ENCODE measurements around the gene SBF2. TPM values are rescaled to one million over a fixed set of nuclear protein-coding genes. Genes with fewer than 3 reads are reported as not detected.

Gene SBF2
- total RNA-seq, 4 donors from 2014 or later, result 19.3 to 28.1 (median 25.8) TPM

DNA sequence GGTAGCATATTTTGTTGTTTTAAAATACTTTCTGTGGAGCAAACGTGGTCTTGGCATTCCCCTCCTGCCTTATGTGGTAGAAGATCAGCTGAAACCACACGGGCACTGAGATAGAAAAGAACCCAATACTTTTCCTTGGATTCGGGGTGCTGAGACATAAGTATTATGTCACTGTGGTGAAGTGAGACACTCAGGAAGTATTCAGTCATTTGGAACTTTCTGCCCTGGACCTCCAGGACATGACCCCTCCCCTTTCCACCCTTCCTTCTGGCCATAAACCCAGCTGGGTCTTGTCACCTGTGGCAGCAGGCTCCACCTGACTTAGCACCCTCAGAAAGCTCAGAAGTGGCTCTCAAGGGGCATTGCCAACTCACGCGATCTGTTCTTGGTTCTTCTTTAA is 506.8 kb downstream of the SBF2 start:
- Histone ChIP-seq H3K4me3 (no peak overlapping the region), H3K27me3 (no peaks in the 10 kb centered on the region), H3K36me3 (peaks cover 0 to 36% of the 10 kb centered on the region in 2 donors), H3K4me1 (peaks cover 11 to 16% of the 10 kb centered on the region in 2 donors), H3K9me3 (no peaks in the 10 kb centered on the region), H3K27ac (peak overlapping the region in 2 of 4 donors; percentile 52 to 63)
- TF ChIP-seq, protein P1, sequence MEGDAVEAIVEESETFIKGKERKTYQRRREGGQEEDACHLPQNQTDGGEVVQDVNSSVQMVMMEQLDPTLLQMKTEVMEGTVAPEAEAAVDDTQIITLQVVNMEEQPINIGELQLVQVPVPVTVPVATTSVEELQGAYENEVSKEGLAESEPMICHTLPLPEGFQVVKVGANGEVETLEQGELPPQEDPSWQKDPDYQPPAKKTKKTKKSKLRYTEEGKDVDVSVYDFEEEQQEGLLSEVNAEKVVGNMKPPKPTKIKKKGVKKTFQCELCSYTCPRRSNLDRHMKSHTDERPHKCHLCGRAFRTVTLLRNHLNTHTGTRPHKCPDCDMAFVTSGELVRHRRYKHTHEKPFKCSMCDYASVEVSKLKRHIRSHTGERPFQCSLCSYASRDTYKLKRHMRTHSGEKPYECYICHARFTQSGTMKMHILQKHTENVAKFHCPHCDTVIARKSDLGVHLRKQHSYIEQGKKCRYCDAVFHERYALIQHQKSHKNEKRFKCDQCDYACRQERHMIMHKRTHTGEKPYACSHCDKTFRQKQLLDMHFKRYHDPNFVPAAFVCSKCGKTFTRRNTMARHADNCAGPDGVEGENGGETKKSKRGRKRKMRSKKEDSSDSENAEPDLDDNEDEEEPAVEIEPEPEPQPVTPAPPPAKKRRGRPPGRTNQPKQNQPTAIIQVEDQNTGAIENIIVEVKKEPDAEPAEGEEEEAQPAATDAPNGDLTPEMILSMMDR (IDR thresholded peaks at IDR 0.05 in 4 of 5, conservative IDR thresholded peaks at IDR 0.05 in 1 of 5), result no peak
- no peak for TF ChIP-seq POLR2A (IDR thresholded peaks at IDR 0.05)
- no peak for DNase-seq
- intact Hi-C loops (cut with DNase I; ENCODE audit: low total_unique reads), result no loop called here
- ATAC-seq, result no peak
- in situ Hi-C loops (cut with MboI; ENCODE audit: low sequenced_read_pairs in 4 of 4), result no loop called here

- intact Hi-C loops (cut with DNase I; ENCODE audit: low total_unique reads), result no loop called here
- H3K27me3 ChIP-seq, result no peaks in the 10 kb centered on the region
- in situ Hi-C loops (cut with MboI; ENCODE audit: low sequenced_read_pairs in 4 of 4), result no loop called here
- no peaks in the 10 kb centered on the region for H3K9me3 ChIP-seq
- peaks cover 0 to 55% of the 10 kb centered on the region in 2 donors for H3K36me3 ChIP-seq
- no peak overlapping the region for H3K27ac ChIP-seq
- ATAC-seq, result no peak
- H3K4me1 ChIP-seq, result peaks cover 11 to 16% of the 10 kb centered on the region in 2 donors
- DNase-seq, result no peak
- no peak overlapping the region for H3K4me3 ChIP-seq
- TF ChIP-seq, protein P1 (IDR thresholded peaks at IDR 0.05 in 4 of 5, conservative IDR thresholded peaks at IDR 0.05 in 1 of 5), result no peak
- no peak for TF ChIP-seq POLR2A (IDR thresholded peaks at IDR 0.05)
Observed at GRCh38 chr11:9784602-9785315, 509.3 kb downstream of the SBF2 start.

- Histone ChIP-seq H3K27me3 (no peaks in the 10 kb centered on the region), H3K27ac (no peak overlapping the region), H3K4me3 (no peak overlapping the region), H3K36me3 (peaks cover 0 to 57% of the 10 kb centered on the region in 2 donors), H3K9me3 (no peaks in the 10 kb centered on the region), H3K4me1 (peaks cover 11 to 16% of the 10 kb centered on the region in 2 donors)
- ATAC-seq (no peak), DNase-seq (no peak)
- intact Hi-C loops (cut with DNase I; ENCODE audit: low total_unique reads) (no loop called here), in situ Hi-C loops (cut with MboI; ENCODE audit: low sequenced_read_pairs in 4 of 4) (no loop called here)
- TF ChIP-seq, protein P1 (IDR thresholded peaks at IDR 0.05 in 4 of 5, conservative IDR thresholded peaks at IDR 0.05 in 1 of 5), result no peak
- TF ChIP-seq POLR2A (IDR thresholded peaks at IDR 0.05), result no peak
Observed at GRCh38 chr11:9783986-9784385, 510.0 kb downstream of the SBF2 start.

DNA sequence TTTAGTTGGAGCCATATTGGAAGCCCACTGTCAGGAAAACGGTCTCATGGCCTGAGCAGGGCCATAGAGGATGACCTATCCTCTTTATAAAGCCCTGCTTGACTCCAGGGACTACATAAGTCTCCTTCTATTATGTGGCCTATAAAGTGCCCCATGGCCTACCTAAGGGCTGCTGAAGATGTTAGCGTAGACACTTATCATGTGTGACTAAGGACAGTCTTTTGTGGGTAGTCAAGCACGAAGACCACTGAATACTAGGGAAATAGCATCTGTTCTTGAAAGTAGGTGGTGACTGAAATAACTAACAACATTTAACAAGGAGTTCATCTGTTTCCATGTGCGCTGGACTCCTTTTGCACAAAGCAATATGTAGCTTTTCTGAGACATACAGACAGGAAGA is 513.1 kb downstream of the SBF2 start:
- H3K9me3 ChIP-seq, result no peaks in the 10 kb centered on the region
- ATAC-seq (no peak), DNase-seq (no peak)
- no peak overlapping the region for H3K27ac ChIP-seq
- no peak overlapping the region for H3K4me3 ChIP-seq
- TF ChIP-seq, protein P1 (IDR thresholded peaks at IDR 0.05 in 4 of 5, conservative IDR thresholded peaks at IDR 0.05 in 1 of 5), result no peak
- TF ChIP-seq POLR2A (IDR thresholded peaks at IDR 0.05), result no peak
- in situ Hi-C loops (cut with MboI; ENCODE audit: low sequenced_read_pairs in 4 of 4), result no loop called here
- no peaks in the 10 kb centered on the region for H3K4me1 ChIP-seq
- no peaks in the 10 kb centered on the region for H3K27me3 ChIP-seq
- intact Hi-C loops (cut with DNase I; ENCODE audit: low total_unique reads), result no loop called here
- peaks cover 0 to 45% of the 10 kb centered on the region in 2 donors for H3K36me3 ChIP-seq

All from gastrocnemius medialis (tissue), 4 donors.